Neural crest cell (in vitro differentiated cells): ENCODE measurements around the gene RBSN. TPM values are rescaled to one million over a fixed set of nuclear protein-coding genes. Genes with fewer than 3 reads are reported as not detected.

Experiments
- DNase-seq: peaks from one replicate; pipeline ENCODE4 v3.0.0; 2021; ENCODE audit warnings: low read depth, mixed read lengths, low spot score
- H3K27ac Mint-ChIP-seq: one replicate; pipeline ENCODE4 v1.8.0; 2021; ENCODE audit warnings: mild to moderate bottlenecking, mixed read lengths; ENCODE audit not compliant: unreplicated experiment
- H3K27me3 Mint-ChIP-seq: 2 replicates; pipeline ENCODE4 v1.8.0; 2021; ENCODE audit warnings: low read depth, mild to moderate bottlenecking, mixed read lengths
- H3K36me3 Mint-ChIP-seq: 2 replicates; pipeline ENCODE4 v1.8.0; 2021; ENCODE audit warnings: low read depth, mild to moderate bottlenecking, mixed read lengths
- H3K4me1 Mint-ChIP-seq: 2 replicates; pipeline ENCODE4 v1.8.0; 2021; ENCODE audit warnings: mixed read lengths
- H3K4me3 Mint-ChIP-seq: one replicate; pipeline ENCODE4 v1.8.0; 2021; ENCODE audit warnings: mild to moderate bottlenecking, mixed read lengths
- H3K9me3 Mint-ChIP-seq: 2 replicates; pipeline ENCODE4 v1.8.0; 2021; ENCODE audit warnings: mixed read lengths
- CTCF ChIP-seq: fragments of 200-600 bp; sonication (generic); conservative IDR thresholded peaks from 2 replicates; pipeline ENCODE4 v1.5.0; 2021; ENCODE audit warnings: antibody characterized with exemption, mild to moderate bottlenecking
- total RNA-seq: library from RNA; stranded (reverse); gene quantifications from 2 replicates; pipeline ENCODE4 v1.2.1, GENCODE V29; 2021

RBSN gene
- total RNA-seq, 1 donor from 2014 or later = 29.7 TPM

GRCh38 chr3:15056676-15057404, 42.1 kb downstream of the RBSN start:
- Mint-ChIP-seq H3K36me3 (peaks cover 35% of the 10 kb centered on the region), H3K4me1 (peaks cover 24% of the 10 kb centered on the region), H3K27ac (peak overlapping the region; percentile 0), H3K27me3 (no peaks in the 10 kb centered on the region), H3K4me3 (no peak overlapping the region), H3K9me3 (peaks cover 2% of the 10 kb centered on the region)
- TF ChIP-seq CTCF = no peak
- no peak for DNase-seq

- peaks cover 2% of the 10 kb centered on the region for H3K9me3 Mint-ChIP-seq
- peak overlapping the region; percentile 1 for H3K4me3 Mint-ChIP-seq
- H3K36me3 Mint-ChIP-seq = peaks cover 31% of the 10 kb centered on the region
- no peak for DNase-seq
- H3K27ac Mint-ChIP-seq = peak overlapping the region; percentile 82
- no peak for TF ChIP-seq CTCF
- peaks cover 26% of the 10 kb centered on the region for H3K4me1 Mint-ChIP-seq
- no peaks in the 10 kb centered on the region for H3K27me3 Mint-ChIP-seq
These were observed 43.9 kb downstream of the RBSN start for GRCh38 chr3:15055019-15055557.

GRCh38 chr3:15053541-15053940, 45.4 kb downstream of the RBSN start:
- no peaks in the 10 kb centered on the region for H3K27me3 Mint-ChIP-seq
- DNase-seq = no peak
- H3K27ac Mint-ChIP-seq = no peak overlapping the region
- peaks cover 2% of the 10 kb centered on the region for H3K9me3 Mint-ChIP-seq
- peaks cover 26% of the 10 kb centered on the region for H3K4me1 Mint-ChIP-seq
- no peak overlapping the region for H3K4me3 Mint-ChIP-seq
- TF ChIP-seq CTCF = no peak
- peaks cover 26% of the 10 kb centered on the region for H3K36me3 Mint-ChIP-seq

GRCh38 chr3:15052335-15053242, 46.4 kb downstream of the RBSN start:
- H3K27ac Mint-ChIP-seq = peak overlapping the region; percentile 81
- H3K36me3 Mint-ChIP-seq = peaks cover 20% of the 10 kb centered on the region
- peaks cover 2% of the 10 kb centered on the region for H3K9me3 Mint-ChIP-seq
- H3K4me3 Mint-ChIP-seq = no peak overlapping the region
- no peaks in the 10 kb centered on the region for H3K27me3 Mint-ChIP-seq
- TF ChIP-seq CTCF = no peak
- H3K4me1 Mint-ChIP-seq = peaks cover 30% of the 10 kb centered on the region
- no peak for DNase-seq

GRCh38 chr3:15051531-15051930, 47.4 kb downstream of the RBSN start:
- H3K9me3 Mint-ChIP-seq = peaks cover 2% of the 10 kb centered on the region
- no peak overlapping the region for H3K4me3 Mint-ChIP-seq
- peak; percentile 65 for TF ChIP-seq CTCF
- H3K27me3 Mint-ChIP-seq = no peaks in the 10 kb centered on the region
- peak; percentile 46 for DNase-seq
- H3K4me1 Mint-ChIP-seq = peaks cover 30% of the 10 kb centered on the region
- H3K27ac Mint-ChIP-seq = no peak overlapping the region
- peaks cover 17% of the 10 kb centered on the region for H3K36me3 Mint-ChIP-seq
